ENCODE results near the gene ROR1. TPM values are rescaled to one million over a fixed set of nuclear protein-coding genes. Genes with fewer than 3 reads are reported as not detected.

Gene ROR1
- polyA plus RNA-seq, 1 experiment: 7.1 TPM

GRCh38 chr1:64114012-64114525 lies 340.3 kb downstream of the ROR1 start:
- no peak for TF ChIP-seq CTCF (IDR thresholded peaks at IDR 0.05; ENCODE audit: low read depth, low read length)
- Histone ChIP-seq H3K27ac (ENCODE audit: low read depth, low read length) (no peak overlapping the region), H3K27me3 (ENCODE audit: control insufficient read depth, insufficient read depth, low read length) (no peaks in the 10 kb centered on the region), H3K9me3 (ENCODE audit: control insufficient read depth, insufficient read depth, low read length) (no peaks in the 10 kb centered on the region), H3K4me3 (ENCODE audit: low read depth, low read length) (no peak overlapping the region)
- ChIA-PET POLR2A (no interaction called here), CTCF (no interaction called here)
- DNase-seq (ENCODE audit: low read depth, low spot score): no peak

DNA sequence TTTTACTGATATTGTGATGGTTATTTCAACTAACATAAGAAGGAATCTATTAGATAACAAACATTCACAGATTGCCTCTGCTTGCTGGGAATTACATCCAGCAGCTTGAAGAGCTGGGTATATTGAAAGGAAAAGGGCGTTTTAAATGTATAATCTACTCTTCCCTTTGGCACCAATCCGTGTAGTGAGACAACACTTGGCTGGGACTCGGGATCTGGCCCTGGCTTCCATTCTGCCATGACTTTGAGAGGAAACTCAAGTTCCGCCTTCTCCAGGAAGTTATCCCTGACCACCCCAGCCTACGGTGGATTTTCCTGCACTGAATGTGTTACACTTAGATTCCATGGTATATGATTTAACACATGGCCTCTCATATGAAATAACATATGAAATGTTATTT lies 342.7 kb downstream of the ROR1 start:
- Histone ChIP-seq H3K4me3 (ENCODE audit: low read depth, low read length) (no peak overlapping the region), H3K27me3 (ENCODE audit: control insufficient read depth, insufficient read depth, low read length) (no peaks in the 10 kb centered on the region), H3K27ac (ENCODE audit: low read depth, low read length) (no peak overlapping the region), H3K9me3 (ENCODE audit: control insufficient read depth, insufficient read depth, low read length) (no peaks in the 10 kb centered on the region)
- DNase-seq (ENCODE audit: low read depth, low spot score): no peak
- ChIA-PET POLR2A (interaction anchor here (0.7 kb wide), 1 partner anchor 71 kb away, joined by 3 read pairs; no protein-coding TSS in a partner anchor), CTCF (interaction anchor here (1.5 to 2.1 kb wide), 2 partner anchors 21 to 442 kb away, joined by 3 to 8 read pairs; no protein-coding TSS in a partner anchor)
- no peak for TF ChIP-seq CTCF (IDR thresholded peaks at IDR 0.05; ENCODE audit: low read depth, low read length)

DNA sequence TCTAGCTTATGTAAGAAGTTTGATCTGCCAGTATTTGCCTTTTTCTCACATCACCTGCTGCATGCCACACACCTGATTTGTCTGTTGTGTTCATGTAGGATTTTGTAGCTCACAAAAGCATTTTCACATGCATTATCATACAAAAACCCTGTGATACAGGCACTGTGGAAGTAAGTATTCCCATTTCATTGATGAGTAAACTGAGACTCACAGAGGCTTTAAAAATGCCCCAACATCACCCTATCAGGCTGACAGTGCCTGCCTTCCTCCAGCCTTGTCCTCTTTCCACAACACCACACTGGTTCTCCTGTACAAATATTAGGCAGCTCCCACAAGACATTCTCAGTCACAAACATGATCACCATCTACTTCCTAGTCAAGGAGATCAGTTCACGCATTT lies 343.7 kb downstream of the ROR1 start:
- no peak for DNase-seq (ENCODE audit: low read depth, low spot score)
- Histone ChIP-seq H3K4me3 (ENCODE audit: low read depth, low read length) (no peak overlapping the region), H3K27me3 (ENCODE audit: control insufficient read depth, insufficient read depth, low read length) (no peaks in the 10 kb centered on the region), H3K27ac (ENCODE audit: low read depth, low read length) (no peak overlapping the region), H3K9me3 (ENCODE audit: control insufficient read depth, insufficient read depth, low read length) (no peaks in the 10 kb centered on the region)
- ChIA-PET CTCF (interaction anchor here (2.1 kb wide), 1 partner anchor 20 kb away, joined by 8 read pairs; no protein-coding TSS in a partner anchor), POLR2A (no interaction called here)
- TF ChIP-seq CTCF (IDR thresholded peaks at IDR 0.05; ENCODE audit: low read depth, low read length): no peak

- H3K9me3 ChIP-seq (ENCODE audit: control insufficient read depth, insufficient read depth, low read length): no peaks in the 10 kb centered on the region
- DNase-seq (ENCODE audit: low read depth, low spot score): no peak
- CTCF ChIA-PET: no interaction called here
- H3K4me3 ChIP-seq (ENCODE audit: low read depth, low read length): no peak overlapping the region
- no peak overlapping the region for H3K27ac ChIP-seq (ENCODE audit: low read depth, low read length)
- POLR2A ChIA-PET: no interaction called here
- TF ChIP-seq CTCF (IDR thresholded peaks at IDR 0.05; ENCODE audit: low read depth, low read length): no peak
- H3K27me3 ChIP-seq (ENCODE audit: control insufficient read depth, insufficient read depth, low read length): peaks cover 3% of the 10 kb centered on the region
These were observed 348.1 kb downstream of the ROR1 start for GRCh38 chr1:64121766-64122385.

- no peak for DNase-seq (ENCODE audit: low read depth, low spot score)
- Histone ChIP-seq H3K27ac (ENCODE audit: low read depth, low read length) (no peak overlapping the region), H3K9me3 (ENCODE audit: control insufficient read depth, insufficient read depth, low read length) (no peaks in the 10 kb centered on the region), H3K27me3 (ENCODE audit: control insufficient read depth, insufficient read depth, low read length) (peaks cover 3% of the 10 kb centered on the region), H3K4me3 (ENCODE audit: low read depth, low read length) (no peak overlapping the region)
- ChIA-PET CTCF (no interaction called here), POLR2A (no interaction called here)
- no peak for TF ChIP-seq CTCF (IDR thresholded peaks at IDR 0.05; ENCODE audit: low read depth, low read length)
These were observed 348.8 kb downstream of the ROR1 start for GRCh38 chr1:64122588-64122987.
